Stimulated activated CD8-positive, alpha-beta memory T cell treated with anti-CD3 and anti-CD28 coated beads, Interleukin-2, amount 100 ng/mL, for 48 hours (primary cell): ENCODE data around the gene LCT.
A peak's percentile ranks its signal among the peaks of the same experiment; 100 is the strongest.
"Not testable (repeated sequence)": the region's sequence is repeated elsewhere in the genome, so short reads cannot be mapped to it uniquely, and the experiment has no call there.

Experiments
- DNase-seq, 2 donors: peaks; one replicate each; pipeline ENCODE4 v3.0.0-alpha.2; 2020; ENCODE audit warnings: low read depth in 2 of 2

Gene LCT

GRCh38 chr2:135797497-135798274 is 39.3 kb downstream of the LCT start:
- DNase-seq, result peak; percentile 68 to 71

GRCh38 chr2:135796606-135797005 is 40.4 kb downstream of the LCT start:
- no peak for DNase-seq

- DNase-seq, result not testable (repeated sequence)
Measured at GRCh38 chr2:135795641-135796040, 41.3 kb downstream of the LCT start.

- DNase-seq, result no peak
Measured at GRCh38 chr2:135792401-135793150, 44.4 kb downstream of the LCT start.

GRCh38 chr2:135791418-135792190 is 45.4 kb downstream of the LCT start:
- no peak for DNase-seq

GRCh38 chr2:135790423-135790822 is 46.6 kb downstream of the LCT start:
- DNase-seq, result no peak

- DNase-seq, result no peak
Measured at GRCh38 chr2:135786823-135787222, 50.2 kb downstream of the LCT start.

- no peak for DNase-seq
Measured at GRCh38 chr2:135785032-135785431, 52.0 kb downstream of the LCT start.

GRCh38 chr2:135783439-135783838 is 53.5 kb downstream of the LCT start:
- DNase-seq, result no peak

- no peak for DNase-seq
Measured at GRCh38 chr2:135782231-135782630, 54.8 kb downstream of the LCT start.

- DNase-seq, result no peak
Measured at GRCh38 chr2:135776367-135776766, 60.6 kb downstream of the LCT start.

GRCh38 chr2:135775420-135775819 is 61.6 kb downstream of the LCT start:
- DNase-seq, result no peak

- DNase-seq, result no peak
Measured at GRCh38 chr2:135773917-135774316, 63.1 kb downstream of the LCT start.

- no peak for DNase-seq
Measured at GRCh38 chr2:135773319-135773718, 63.7 kb downstream of the LCT start.

GRCh38 chr2:135768863-135769262 is 68.1 kb downstream of the LCT start:
- DNase-seq, result no peak

GRCh38 chr2:135762530-135762929 is 74.5 kb downstream of the LCT start:
- DNase-seq, result no peak

- DNase-seq, result no peak
Measured at GRCh38 chr2:135762022-135762421, 75.0 kb downstream of the LCT start.

- DNase-seq, result no peak
Measured at GRCh38 chr2:135756692-135757091, 80.3 kb downstream of the LCT start.

- no peak for DNase-seq
Measured at GRCh38 chr2:135755573-135755972, 81.4 kb downstream of the LCT start.

- no peak for DNase-seq
Measured at GRCh38 chr2:135745545-135745944, 91.4 kb downstream of the LCT start.

- peak in 1 of 2 donors; percentile 15 for DNase-seq
Measured at GRCh38 chr2:135744760-135745314, 92.1 kb downstream of the LCT start.

GRCh38 chr2:135743860-135744259 is 93.1 kb downstream of the LCT start:
- DNase-seq, result no peak
